Measurements from ENCODE around the gene CDC40. TPM values are rescaled to one million over a fixed set of nuclear protein-coding genes. Genes with fewer than 3 reads are reported as not detected.
A peak's percentile ranks its signal among the peaks of the same experiment; 100 is the strongest.

CDC40 gene
- 10 to 100 TPM; 17.7 to 18.3 TPM for total RNA-seq
- long read RNA-seq, transcript CDC40-201 (15 exons, 3,848 nt), result major isoform, 6 of 12 reads
- long read RNA-seq, partial matches to known transcripts, result 6 of 12 reads
- long read RNA-seq, other reads (novel, unspliced or antisense), result 0 of 12 reads

- intact Hi-C loops (cut with DNase I, micrococcal nuclease), result no loop called here
Measured at GRCh38 chr6:110180228-110181008, at the start of gene CDC40. Gene CDC40, plus strand, starts transcription at chr6:110180427. Its CDS starts 18 bp downstream, at chr6:110180445.

GRCh38 chr6:110137924-110138887 lies 42.0 kb upstream of the CDC40 start:
- intact Hi-C loops (cut with DNase I, micrococcal nuclease), result no loop called here
- DNase-seq (no peak), ATAC-seq (no peak)

More at GRCh38 chr6:110180228-110181008, at the start of gene CDC40:
- DNase-seq, result peak; percentile 68 to 69
- peak; percentile 57 for ATAC-seq

- intact Hi-C loops (cut with DNase I, micrococcal nuclease), result no loop called here
- ATAC-seq, result no peak
- DNase-seq, result no peak
Measured at GRCh38 chr6:110139052-110139451, 41.2 kb upstream of the CDC40 start.

- intact Hi-C loops (cut with DNase I, micrococcal nuclease), result no loop called here
- no peak for ATAC-seq
- no peak for DNase-seq
Measured at GRCh38 chr6:110140650-110141049, 39.6 kb upstream of the CDC40 start.

- DNase-seq (no peak), ATAC-seq (no peak)
- intact Hi-C loops (cut with DNase I, micrococcal nuclease), result no loop called here
Measured at GRCh38 chr6:110147870-110148269, 32.4 kb upstream of the CDC40 start.

- ATAC-seq (no peak), DNase-seq (no peak)
- intact Hi-C loops (cut with DNase I, micrococcal nuclease), result no loop called here
Measured at GRCh38 chr6:110158479-110158878, 21.7 kb upstream of the CDC40 start.

GRCh38 chr6:110170081-110170480 lies 10.1 kb upstream of the CDC40 start:
- intact Hi-C loops (cut with DNase I, micrococcal nuclease), result no loop called here

GRCh38 chr6:110173506-110174132 lies 6.6 kb upstream of the CDC40 start:
- no peak for ATAC-seq
- DNase-seq, result no peak
- intact Hi-C loops (cut with DNase I, micrococcal nuclease), result no loop called here

More at GRCh38 chr6:110170081-110170480, 10.1 kb upstream of the CDC40 start:
- ATAC-seq (no peak), DNase-seq (no peak)

GRCh38 chr6:110178626-110179405 lies 1.4 kb upstream of the CDC40 start:
- ATAC-seq (peak; percentile 26), DNase-seq (peak; percentile 31 to 54)
- intact Hi-C loops (cut with DNase I, micrococcal nuclease), result loop anchor here in 1 of 2 donors (5.0 kb wide), 1 partner anchor 213 kb away; no protein-coding TSS in a partner anchor

- DNase-seq, result peak; percentile 91 to 93
- intact Hi-C loops (cut with DNase I, micrococcal nuclease), result loop anchor here in 1 of 2 donors (5.0 kb wide), 1 partner anchor 213 kb away; no protein-coding TSS in a partner anchor
- ATAC-seq, result peak; percentile 98
Measured at GRCh38 chr6:110179406-110180227, 610 bp upstream of the CDC40 start, which contains the start of gene WASF1. Gene WASF1, minus strand, starts transcription at chr6:110179670. Its CDS starts 52,069 bp downstream, at chr6:110127601.

- DNase-seq (no peak), ATAC-seq (no peak)
- intact Hi-C loops (cut with DNase I, micrococcal nuclease), result no loop called here
Measured at GRCh38 chr6:110181131-110182030, 1.2 kb downstream of the CDC40 start.

GRCh38 chr6:110183292-110183885 lies 3.2 kb downstream of the CDC40 start:
- intact Hi-C loops (cut with DNase I, micrococcal nuclease), result no loop called here
- ATAC-seq, result no peak
- DNase-seq, result no peak

GRCh38 chr6:110185879-110186278 lies 5.7 kb downstream of the CDC40 start:
- intact Hi-C loops (cut with DNase I, micrococcal nuclease), result no loop called here
- ATAC-seq (no peak), DNase-seq (no peak)

- DNase-seq (no peak), ATAC-seq (no peak)
- intact Hi-C loops (cut with DNase I, micrococcal nuclease), result no loop called here
Measured at GRCh38 chr6:110188791-110189190, 8.6 kb downstream of the CDC40 start.

GRCh38 chr6:110190726-110191125 lies 10.5 kb downstream of the CDC40 start:
- DNase-seq (no peak), ATAC-seq (no peak)
- intact Hi-C loops (cut with DNase I, micrococcal nuclease), result no loop called here

- DNase-seq, result no peak
- ATAC-seq, result no peak
- intact Hi-C loops (cut with DNase I, micrococcal nuclease), result no loop called here
Measured at GRCh38 chr6:110191477-110191876, 11.2 kb downstream of the CDC40 start.

All from left colon (tissue), 2 donors.